IPS-20b (cell line): Measurements from ENCODE around the gene LTBP3.

ENCODE experiments used
- H3K27ac ChIP-seq: one replicate; pipeline ENCODE4 v1.5.1; 2013; ENCODE audit warnings: low read length
- H3K27me3 ChIP-seq: 2 replicates; pipeline ENCODE4 v1.6.1; 2013; ENCODE audit warnings: mild to moderate bottlenecking, low read length, inconsistent platforms; ENCODE audit not compliant: insufficient read depth
- H3K36me3 ChIP-seq: 2 replicates; pipeline ENCODE4 v1.6.1; 2013; ENCODE audit warnings: low read depth, mild to moderate bottlenecking, inconsistent platforms, low read length, moderate library complexity; ENCODE audit not compliant: insufficient read depth
- H3K4me1 ChIP-seq: 2 replicates; pipeline ENCODE4 v1.6.1; 2013; ENCODE audit warnings: mild to moderate bottlenecking, control low read depth, inconsistent platforms, low read length, moderate library complexity; ENCODE audit not compliant: insufficient read depth
- H3K4me3 ChIP-seq: 2 replicates; pipeline ENCODE4 v1.5.1; 2013; ENCODE audit warnings: mild to moderate bottlenecking, low read length, inconsistent platforms
- H3K9ac ChIP-seq: 2 replicates; pipeline ENCODE4 v1.6.1; 2013; ENCODE audit warnings: low read depth, mild to moderate bottlenecking, inconsistent platforms, low read length, moderate library complexity
- H3K9me3 ChIP-seq: 2 replicates; pipeline ENCODE4 v1.6.1; 2013; ENCODE audit warnings: mild to moderate bottlenecking, low read depth, low read length, inconsistent platforms; ENCODE audit not compliant: insufficient read depth

LTBP3 gene

DNA sequence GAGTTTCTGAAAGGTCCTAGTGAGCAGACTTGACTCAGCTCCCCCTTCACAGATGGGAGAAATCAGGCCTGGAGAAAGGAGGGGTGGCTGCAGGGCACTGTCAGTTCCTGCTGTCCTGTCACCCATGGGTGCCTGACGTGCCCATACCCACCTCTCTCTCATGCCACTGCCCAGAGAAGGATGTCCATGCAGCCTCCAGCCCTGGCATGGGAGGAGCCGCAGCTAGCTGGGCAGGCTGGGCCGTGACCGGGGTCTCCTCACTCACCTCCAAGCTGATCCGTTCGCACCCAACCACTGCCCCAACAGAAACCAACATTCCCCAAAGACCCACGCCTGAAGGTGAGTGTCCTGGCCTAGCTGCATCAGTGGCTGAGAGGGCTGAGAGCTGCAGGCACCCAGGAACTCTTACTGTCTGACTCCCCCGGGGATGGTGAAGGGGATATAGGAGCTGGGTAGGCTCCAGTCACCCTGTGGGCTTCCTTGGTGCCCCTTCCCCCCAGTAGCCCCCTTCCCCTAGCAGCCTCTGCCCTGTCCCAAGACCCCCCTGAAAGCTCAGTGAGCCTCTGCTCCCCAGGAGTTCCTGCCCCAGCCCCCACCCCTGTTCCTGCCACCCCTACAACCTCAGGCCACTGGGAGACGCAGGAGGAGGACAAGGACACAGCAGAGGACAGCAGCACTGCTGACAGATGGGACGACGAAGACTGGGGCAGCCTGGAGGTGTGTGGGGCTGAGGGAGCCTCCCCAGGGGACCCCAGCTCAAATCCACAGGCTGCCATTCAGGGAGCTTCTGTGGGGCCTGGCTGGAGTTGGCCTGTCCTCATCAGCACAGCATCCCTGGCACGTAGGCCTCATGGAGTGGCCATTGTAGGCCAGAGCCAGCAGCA, 21.5 kb downstream of the LTBP3 start:
- no peaks in the 10 kb centered on the region for H3K9me3 ChIP-seq
- no peak overlapping the region for H3K4me3 ChIP-seq
- H3K27me3 ChIP-seq, result peaks cover 39% of the 10 kb centered on the region
- H3K4me1 ChIP-seq, result no peaks in the 10 kb centered on the region
- peaks cover 22% of the 10 kb centered on the region for H3K36me3 ChIP-seq
- no peak overlapping the region for H3K9ac ChIP-seq
- H3K27ac ChIP-seq, result no peak overlapping the region

DNA sequence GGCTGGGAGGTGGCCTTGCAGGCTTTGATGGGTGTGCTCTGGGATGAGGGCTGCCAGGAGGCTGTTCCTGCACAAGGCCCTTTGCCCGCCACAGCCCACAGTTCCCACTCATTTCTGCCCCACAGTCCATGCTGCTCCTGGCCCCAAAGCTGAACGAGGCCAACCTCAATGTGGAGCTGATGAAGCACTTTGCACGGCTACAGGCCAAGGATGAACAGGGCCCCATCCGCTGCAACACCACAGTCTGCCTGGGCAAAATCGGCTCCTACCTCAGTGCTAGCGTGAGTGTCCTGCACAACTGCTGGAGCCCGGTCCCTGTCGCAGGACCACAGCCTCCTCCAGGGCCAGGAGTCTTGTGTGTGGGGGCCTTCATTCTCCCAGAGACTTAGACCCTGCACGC, 23.1 kb downstream of the LTBP3 start:
- no peak overlapping the region for H3K27ac ChIP-seq
- H3K9ac ChIP-seq, result no peak overlapping the region
- H3K4me1 ChIP-seq, result no peaks in the 10 kb centered on the region
- H3K36me3 ChIP-seq, result peaks cover 37% of the 10 kb centered on the region
- H3K9me3 ChIP-seq, result no peaks in the 10 kb centered on the region
- H3K4me3 ChIP-seq, result no peak overlapping the region
- H3K27me3 ChIP-seq, result peaks cover 25% of the 10 kb centered on the region

DNA sequence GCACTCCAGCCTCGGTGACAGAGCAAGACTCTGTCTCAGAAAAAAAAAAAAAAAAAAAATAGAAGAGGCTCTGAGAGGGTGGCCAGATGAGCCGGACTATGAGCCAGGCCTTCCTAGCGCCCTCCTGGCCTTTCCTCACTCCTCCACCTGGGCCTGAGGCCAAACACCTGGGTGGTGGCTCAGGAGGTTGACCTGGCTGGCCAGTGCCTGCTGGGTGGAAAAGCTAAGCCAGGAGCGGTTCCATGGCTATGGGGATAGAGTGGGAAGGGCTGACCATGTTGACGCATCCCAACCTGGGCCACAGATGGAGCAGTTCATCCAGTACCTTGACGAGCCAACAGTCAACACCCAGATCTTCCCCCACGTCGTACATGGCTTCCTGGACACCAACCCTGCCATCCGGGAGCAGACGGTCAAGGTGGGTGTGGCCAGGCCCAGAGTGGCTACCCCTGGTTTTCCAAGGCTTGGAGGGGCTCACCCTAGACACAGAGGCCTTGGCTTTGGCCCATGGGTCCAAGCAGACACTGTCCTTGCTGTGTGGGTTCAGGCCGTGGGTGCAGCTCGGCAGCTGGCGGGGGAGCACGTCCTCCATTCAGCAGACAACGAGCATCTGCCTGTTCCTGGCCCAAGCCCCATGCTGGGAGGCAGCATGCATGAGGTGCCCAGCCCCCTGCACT, 25.6 kb downstream of the LTBP3 start:
- H3K36me3 ChIP-seq, result peaks cover 42% of the 10 kb centered on the region
- no peaks in the 10 kb centered on the region; the same call in 1 of the 2 replicates for H3K27me3 ChIP-seq
- no peaks in the 10 kb centered on the region for H3K9me3 ChIP-seq
- H3K4me3 ChIP-seq, result no peak overlapping the region
- H3K4me1 ChIP-seq, result no peaks in the 10 kb centered on the region
- H3K27ac ChIP-seq, result no peak overlapping the region
- H3K9ac ChIP-seq, result no peak overlapping the region

DNA sequence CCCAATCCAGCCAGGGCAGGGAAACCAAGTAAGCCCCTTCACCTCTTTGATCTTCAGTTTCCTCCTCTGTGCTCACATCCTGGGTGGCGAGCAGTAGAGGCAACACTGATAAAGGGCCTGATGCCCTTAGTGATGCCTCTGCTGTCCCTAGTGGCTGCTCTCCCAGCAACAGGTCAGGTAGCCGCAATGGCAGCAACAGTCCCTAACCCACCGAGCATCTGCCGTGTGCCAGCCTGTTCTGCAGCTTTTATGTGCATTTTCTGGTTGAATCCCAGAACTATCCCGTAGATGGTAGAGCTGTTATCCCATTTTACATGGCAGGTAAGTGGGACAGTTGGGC, 28.0 kb downstream of the LTBP3 start:
- no peak overlapping the region for H3K9ac ChIP-seq
- no peaks in the 10 kb centered on the region for H3K9me3 ChIP-seq
- H3K4me1 ChIP-seq, result no peaks in the 10 kb centered on the region
- no peaks in the 10 kb centered on the region for H3K27me3 ChIP-seq
- no peak overlapping the region for H3K27ac ChIP-seq
- peaks cover 39% of the 10 kb centered on the region for H3K36me3 ChIP-seq
- no peak overlapping the region for H3K4me3 ChIP-seq

DNA sequence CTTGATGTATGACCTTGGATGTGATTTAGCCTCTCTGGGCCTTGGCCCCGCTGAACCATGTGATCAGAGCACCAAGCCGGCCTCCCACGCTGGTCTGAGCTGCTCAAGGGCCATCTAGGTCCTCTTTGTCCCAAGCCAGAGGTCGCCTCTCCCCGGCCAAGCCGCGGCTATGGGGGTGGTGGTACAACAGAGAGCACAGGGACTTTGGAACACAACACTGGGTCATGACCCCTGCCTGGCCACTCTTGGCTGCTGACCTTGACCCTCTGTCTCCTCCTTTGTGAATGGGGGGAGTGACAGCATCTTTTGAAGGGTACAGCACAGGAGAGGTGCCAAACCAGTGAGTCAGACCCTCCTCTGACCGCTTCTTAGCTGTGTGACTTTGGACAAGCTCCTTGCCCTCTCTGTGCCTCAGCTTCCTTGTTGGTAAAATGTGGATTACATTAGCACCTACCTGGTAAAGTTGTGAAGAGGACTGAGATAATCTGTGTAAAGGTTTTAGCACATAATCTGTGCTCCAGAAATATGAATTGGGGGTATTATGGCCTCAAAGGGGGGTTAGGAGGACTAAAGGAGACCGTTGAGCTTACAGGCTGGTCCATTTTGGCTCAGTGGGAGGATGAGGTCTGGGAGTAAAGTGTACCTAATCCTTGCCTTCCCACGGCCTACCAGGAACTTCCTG, 28.5 kb downstream of the LTBP3 start:
- Histone ChIP-seq H3K9ac (no peak overlapping the region), H3K27ac (no peak overlapping the region), H3K4me3 (no peak overlapping the region), H3K4me1 (no peaks in the 10 kb centered on the region), H3K27me3 (no peaks in the 10 kb centered on the region), H3K36me3 (peaks cover 39% of the 10 kb centered on the region), H3K9me3 (no peaks in the 10 kb centered on the region)

DNA sequence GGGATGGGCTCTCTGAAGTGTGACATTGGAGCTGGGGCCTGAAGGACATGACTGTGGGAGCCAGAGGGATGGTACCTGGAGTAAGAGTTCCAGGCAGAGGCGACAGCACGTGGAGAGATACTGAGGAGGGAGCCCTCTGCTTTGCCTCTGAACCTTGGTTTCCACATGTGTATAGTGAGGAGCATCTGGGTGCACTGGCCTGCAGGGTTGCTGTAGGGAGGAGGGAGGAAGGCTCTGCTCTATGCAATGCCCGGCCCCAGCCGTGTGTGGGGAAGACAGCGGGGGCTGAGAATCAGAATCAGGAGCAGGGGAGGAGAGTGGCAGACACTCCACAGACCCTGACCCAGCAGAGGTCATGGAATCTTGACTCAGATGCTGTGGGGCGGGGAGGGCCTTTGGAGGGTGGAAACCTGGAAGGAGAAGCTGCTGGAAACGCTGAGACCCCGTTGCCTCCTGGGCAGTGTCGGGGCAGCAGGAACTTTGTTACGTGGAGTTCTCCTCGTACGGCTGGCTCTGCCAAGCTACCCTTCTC, 29.3 kb downstream of the LTBP3 start:
- no peaks in the 10 kb centered on the region for H3K9me3 ChIP-seq
- no peak overlapping the region for H3K9ac ChIP-seq
- peaks cover 39% of the 10 kb centered on the region for H3K36me3 ChIP-seq
- no peak overlapping the region for H3K4me3 ChIP-seq
- H3K27me3 ChIP-seq, result peaks cover 7% of the 10 kb centered on the region
- no peak overlapping the region for H3K27ac ChIP-seq
- no peaks in the 10 kb centered on the region for H3K4me1 ChIP-seq

DNA sequence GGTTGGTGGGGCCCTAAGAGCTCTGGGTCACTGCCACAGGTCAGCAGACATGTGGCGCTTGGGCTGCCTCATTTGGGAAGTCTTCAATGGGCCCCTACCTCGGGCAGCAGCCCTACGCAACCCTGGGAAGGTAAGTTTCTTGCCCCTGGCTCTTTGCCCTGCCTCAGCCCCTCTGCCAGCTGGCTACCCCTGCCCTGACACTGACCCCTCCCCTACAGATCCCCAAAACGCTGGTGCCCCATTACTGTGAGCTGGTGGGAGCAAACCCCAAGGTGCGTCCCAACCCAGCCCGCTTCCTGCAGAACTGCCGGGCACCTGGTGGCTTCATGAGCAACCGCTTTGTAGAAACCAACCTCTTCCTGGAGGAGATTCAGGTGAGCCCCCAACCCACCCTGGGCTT, 31.4 kb downstream of the LTBP3 start:
- no peaks in the 10 kb centered on the region for H3K9me3 ChIP-seq
- H3K27me3 ChIP-seq, result peaks cover 11% of the 10 kb centered on the region
- no peak overlapping the region for H3K9ac ChIP-seq
- no peak overlapping the region for H3K4me3 ChIP-seq
- peaks cover 27% of the 10 kb centered on the region for H3K36me3 ChIP-seq
- no peaks in the 10 kb centered on the region; the same call in 1 of the 2 replicates for H3K4me1 ChIP-seq
- no peak overlapping the region for H3K27ac ChIP-seq

DNA sequence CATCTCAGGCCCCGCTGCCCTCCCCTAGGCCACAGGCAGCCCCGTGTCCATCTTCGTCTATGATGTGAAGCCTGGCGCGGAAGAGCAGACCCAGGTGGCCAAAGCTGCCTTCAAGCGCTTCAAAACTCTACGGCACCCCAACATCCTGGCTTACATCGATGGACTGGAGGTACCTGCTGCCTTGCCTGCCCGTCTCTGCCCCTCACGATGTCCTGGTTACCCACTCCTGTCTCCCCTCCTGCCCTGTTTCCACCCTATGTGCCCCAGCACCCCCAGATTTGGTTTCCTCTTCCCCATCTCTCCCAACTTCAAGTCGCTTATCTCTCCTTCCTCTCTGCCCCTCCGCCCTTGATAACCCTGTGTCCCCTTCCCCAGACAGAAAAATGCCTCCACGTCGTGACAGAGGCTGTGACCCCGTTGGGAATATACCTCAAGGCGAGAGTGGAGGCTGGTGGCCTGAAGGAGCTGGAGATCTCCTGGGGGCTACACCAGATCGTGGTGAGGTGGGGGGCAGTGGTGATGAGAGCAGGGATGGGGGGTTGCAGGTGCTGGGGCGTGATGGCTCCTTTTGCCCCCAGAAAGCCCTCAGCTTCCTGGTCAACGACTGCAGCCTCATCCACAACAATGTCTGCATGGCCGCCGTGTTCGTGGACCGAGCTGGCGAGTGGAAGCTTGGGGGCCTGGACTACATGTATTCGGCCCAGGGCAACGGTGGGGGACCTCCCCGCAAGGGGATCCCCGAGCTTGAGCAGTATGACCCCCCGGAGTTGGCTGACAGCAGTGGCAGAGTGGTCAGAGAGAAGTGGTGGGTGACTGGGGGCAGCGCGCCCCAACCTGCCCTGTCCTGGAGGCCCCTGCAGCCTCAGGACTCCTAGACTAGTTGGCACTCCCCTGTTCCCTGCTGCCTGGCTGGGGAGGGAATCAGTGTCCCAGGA, 32.3 kb downstream of the LTBP3 start:
- peaks cover 11% of the 10 kb centered on the region for H3K27me3 ChIP-seq
- no peak overlapping the region for H3K27ac ChIP-seq
- peak overlapping the region; percentile 81 for H3K4me3 ChIP-seq
- peaks cover 18% of the 10 kb centered on the region for H3K36me3 ChIP-seq
- H3K4me1 ChIP-seq, result no peaks in the 10 kb centered on the region; the same call in 1 of the 2 replicates
- peak overlapping the region; percentile 79 for H3K9ac ChIP-seq
- H3K9me3 ChIP-seq, result no peaks in the 10 kb centered on the region

DNA sequence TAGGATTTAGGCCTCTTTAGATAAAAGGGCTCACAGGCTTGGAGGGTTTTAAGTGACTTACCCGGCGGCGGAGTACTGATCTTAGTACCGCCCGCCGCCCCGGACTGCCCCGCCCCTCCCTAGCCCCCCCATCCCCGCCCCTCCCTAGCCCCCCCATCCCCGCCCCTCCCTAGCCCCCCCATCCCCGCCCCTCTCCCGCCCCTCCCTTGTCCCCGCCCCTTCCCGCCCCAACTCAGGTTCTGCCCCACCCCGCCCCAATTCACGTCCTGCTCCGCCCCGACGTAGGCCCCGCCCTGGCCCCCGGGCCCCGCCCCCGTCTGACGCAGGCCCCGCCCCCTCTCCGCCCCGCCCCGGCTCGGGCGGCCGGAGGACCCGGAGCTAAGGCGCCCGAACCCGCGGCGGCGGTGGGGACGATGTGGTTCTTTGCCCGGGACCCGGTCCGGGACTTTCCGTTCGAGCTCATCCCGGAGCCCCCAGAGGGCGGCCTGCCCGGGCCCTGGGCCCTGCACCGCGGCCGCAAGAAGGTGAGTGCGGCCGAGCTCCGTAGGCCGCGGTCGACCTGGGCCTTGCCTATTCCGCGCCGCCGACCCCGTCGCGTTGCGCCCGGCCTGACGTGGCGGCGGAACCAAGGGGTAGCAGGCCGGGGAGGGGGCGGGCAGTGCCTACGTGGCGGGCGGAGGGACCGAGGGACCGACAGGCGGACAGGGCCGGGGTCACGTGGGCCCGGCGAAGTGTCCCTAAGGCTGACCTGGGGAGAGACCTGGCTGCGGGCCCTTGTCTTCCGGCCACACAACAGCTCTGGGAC, 33.2 kb downstream of the LTBP3 start, which contains the start of gene SCYL1:
TSS of gene SCYL1 (plus strand) at position 343 of the 805 bp plus-strand sequence. CDS start at position 414, 71 bp downstream.
- Histone ChIP-seq H3K27ac (no peak within 1 kb of the TSS), H3K9ac (peak within 1 kb of the TSS; percentile 79), H3K36me3 (peaks cover 11% of the 10 kb centered on the region), H3K27me3 (peaks cover 11% of the 10 kb centered on the region), H3K4me3 (peak within 1 kb of the TSS; percentile 81), H3K9me3 (no peaks in the 10 kb centered on the region), H3K4me1 (no peaks in the 10 kb centered on the region; the same call in 1 of the 2 replicates)

DNA sequence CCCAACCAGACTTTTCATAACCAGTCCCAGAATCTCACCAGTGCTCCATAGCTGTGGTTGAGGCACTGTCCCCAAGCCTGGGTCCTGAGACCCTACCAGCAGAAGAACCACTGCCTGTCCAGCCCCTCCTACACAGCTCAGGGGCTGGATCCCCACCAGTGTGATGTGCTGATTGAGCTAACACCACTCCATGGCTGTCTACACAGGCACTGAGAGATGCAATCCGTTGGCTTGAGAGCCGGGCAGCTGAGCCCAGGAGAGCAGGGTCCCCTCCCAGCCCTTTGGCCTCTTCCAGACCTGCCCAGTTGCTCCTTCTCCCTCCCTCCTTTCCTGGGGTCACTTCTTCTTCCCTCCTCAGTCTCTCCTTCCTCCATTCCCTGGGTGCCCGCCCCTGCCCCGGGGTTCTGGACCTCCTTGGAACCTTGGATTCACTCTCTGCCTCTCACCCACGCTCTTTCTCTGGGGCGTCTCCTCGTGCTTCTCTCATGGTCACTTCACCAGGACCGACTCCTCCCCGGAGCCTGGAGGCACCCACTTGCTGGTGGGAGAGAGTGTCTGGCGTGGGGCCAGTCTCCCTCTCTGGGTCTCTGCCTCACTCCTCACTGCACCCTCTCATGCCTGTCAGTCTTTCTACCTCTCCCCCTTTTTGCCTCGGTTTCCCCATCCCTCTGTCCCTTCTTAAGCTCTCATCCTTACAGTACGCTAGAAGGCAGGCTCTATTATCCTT, 34.0 kb downstream of the LTBP3 start:
- Histone ChIP-seq H3K9me3 (no peaks in the 10 kb centered on the region), H3K27me3 (peaks cover 11% of the 10 kb centered on the region), H3K9ac (no peak overlapping the region), H3K36me3 (peaks cover 11% of the 10 kb centered on the region), H3K27ac (no peak overlapping the region), H3K4me1 (no peaks in the 10 kb centered on the region; the same call in 1 of the 2 replicates), H3K4me3 (peak overlapping the region; percentile 56)
